NCI-H345 (cell line): ENCODE results near the gene CADPS.

ENCODE experiments used
- DNase-seq: peaks from one replicate; lab custom pipeline; 2025; lab: John Stamatoyannopoulos, UW

The CADPS gene

GRCh38 chr3:62433396-62433795, 441.8 kb downstream of the CADPS start:
- DNase-seq, result no peak

GRCh38 chr3:62421207-62421606, 454.0 kb downstream of the CADPS start:
- DNase-seq, result no peak

- no peak for DNase-seq
Observed at GRCh38 chr3:62416144-62416543, 459.1 kb downstream of the CADPS start.

GRCh38 chr3:62415312-62415801, 459.9 kb downstream of the CADPS start:
- peak; percentile 72 for DNase-seq

GRCh38 chr3:62414786-62415185, 460.4 kb downstream of the CADPS start:
- no peak for DNase-seq

- no peak for DNase-seq
Observed at GRCh38 chr3:62413687-62414086, 461.5 kb downstream of the CADPS start.

- no peak for DNase-seq
Observed at GRCh38 chr3:62406945-62407344, 468.3 kb downstream of the CADPS start.

GRCh38 chr3:62405566-62405965, 469.6 kb downstream of the CADPS start:
- no peak for DNase-seq

- DNase-seq, result no peak
Observed at GRCh38 chr3:62405135-62405534, 470.1 kb downstream of the CADPS start.

GRCh38 chr3:62404321-62404720, 470.9 kb downstream of the CADPS start:
- DNase-seq, result no peak

GRCh38 chr3:62403765-62404164, 471.5 kb downstream of the CADPS start:
- DNase-seq, result no peak

GRCh38 chr3:62392626-62393292, 482.5 kb downstream of the CADPS start:
- DNase-seq, result no peak

- no peak for DNase-seq
Observed at GRCh38 chr3:62387251-62387650, 488.0 kb downstream of the CADPS start.

GRCh38 chr3:62379321-62379798, 495.9 kb downstream of the CADPS start:
- DNase-seq, result no peak

GRCh38 chr3:62378921-62379320, 496.3 kb downstream of the CADPS start:
- DNase-seq, result no peak

- DNase-seq, result no peak
Observed at GRCh38 chr3:62378311-62378789, 496.9 kb downstream of the CADPS start.

- no peak for DNase-seq
Observed at GRCh38 chr3:62376906-62377877, 498.0 kb downstream of the CADPS start.

- DNase-seq, result no peak
Observed at GRCh38 chr3:62376454-62376720, 498.8 kb downstream of the CADPS start.

- DNase-seq, result no peak
Observed at GRCh38 chr3:62375655-62376453, 499.4 kb downstream of the CADPS start.

- DNase-seq, result no peak
Observed at GRCh38 chr3:62374341-62375218, 500.6 kb downstream of the CADPS start.

GRCh38 chr3:62373714-62374333, 501.4 kb downstream of the CADPS start:
- no peak for DNase-seq
